GM19099 (cell line): ENCODE data around the gene SPECC1.

Experiments
- POLR2A ChIP-seq: IDR thresholded peaks from 3 replicates; pipeline ENCODE4 v1.6.1; 2011; ENCODE audit warnings: low read depth; ENCODE audit not compliant: insufficient read length; ENCODE audit errors: extremely low read depth

Gene SPECC1

GRCh38 chr17:20156196-20157000 lies 147.2 kb downstream of the SPECC1 start:
- TF ChIP-seq POLR2A, result peak; percentile 12

DNA sequence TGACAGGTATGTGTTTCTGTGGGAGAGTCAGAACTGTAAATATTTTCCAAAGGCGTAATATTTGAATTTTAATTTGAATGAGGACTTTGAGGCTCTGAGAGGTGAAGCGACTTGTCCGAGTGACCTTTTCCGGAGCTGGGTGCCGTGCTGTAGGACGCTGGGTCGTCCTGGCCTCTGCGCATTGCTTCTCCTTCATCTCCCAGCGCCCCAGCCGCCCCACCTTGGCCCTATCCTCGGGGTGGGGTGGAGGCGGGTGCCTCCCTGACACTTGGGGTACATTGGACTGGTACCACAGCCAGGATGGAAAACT lies 147.8 kb downstream of the SPECC1 start:
- no peak for TF ChIP-seq POLR2A

DNA sequence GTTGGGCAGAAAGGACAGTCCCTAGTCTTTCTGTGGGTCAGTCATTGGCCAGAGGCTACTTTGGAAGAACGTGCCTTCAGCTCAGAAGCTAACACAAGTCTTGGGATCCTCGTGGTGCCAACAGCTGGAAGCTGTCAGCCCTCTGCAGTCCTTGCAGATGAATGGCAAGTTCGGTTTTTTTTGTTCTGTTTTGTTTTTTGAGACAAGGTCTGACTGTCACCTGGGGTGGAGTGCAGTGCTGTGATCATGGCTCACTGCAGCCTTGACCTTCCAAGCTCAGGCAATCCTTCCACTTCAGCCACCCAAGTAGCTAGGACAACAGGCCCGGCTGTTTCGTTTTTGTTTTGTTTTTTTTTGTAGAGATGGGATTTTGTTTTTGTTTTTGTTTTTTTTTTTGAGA lies 149.4 kb downstream of the SPECC1 start:
- TF ChIP-seq POLR2A, result no peak

DNA sequence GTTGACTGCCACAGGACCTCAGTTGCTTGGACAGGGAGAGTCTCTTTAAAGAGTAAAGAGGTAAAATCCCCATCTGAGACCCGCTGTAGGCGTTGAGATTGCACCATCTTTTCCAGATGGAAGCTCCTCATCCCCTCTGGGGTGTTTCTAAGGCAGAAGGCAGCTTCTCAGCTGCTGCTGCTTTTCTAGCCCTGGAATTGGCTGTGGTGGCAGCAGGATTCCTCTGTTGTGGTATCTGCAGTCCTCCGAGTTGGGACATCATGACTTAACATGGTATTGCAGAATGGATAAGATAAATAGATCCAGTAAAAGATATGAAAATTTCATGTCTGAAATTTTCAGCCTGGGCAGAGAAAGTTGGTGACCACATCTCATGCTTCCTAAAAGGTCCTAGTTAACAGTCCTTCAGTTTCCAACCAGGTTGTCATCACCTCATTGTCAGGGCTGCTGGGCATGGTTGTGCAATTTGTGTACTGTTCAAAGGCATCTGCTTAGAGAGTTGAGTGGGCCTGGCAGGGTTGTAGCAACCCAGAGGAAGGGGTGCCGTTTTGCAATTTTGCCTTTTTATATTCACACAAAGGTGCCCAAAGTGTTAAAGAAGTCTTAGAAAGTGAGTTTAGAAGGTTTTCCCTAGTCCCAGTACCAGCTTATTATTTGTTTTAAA lies 150.4 kb downstream of the SPECC1 start:
- no peak for TF ChIP-seq POLR2A

GRCh38 chr17:20170085-20170484 lies 160.9 kb downstream of the SPECC1 start:
- no peak for TF ChIP-seq POLR2A

GRCh38 chr17:20171741-20172365 lies 162.7 kb downstream of the SPECC1 start:
- TF ChIP-seq POLR2A, result no peak

GRCh38 chr17:20172376-20172775 lies 163.2 kb downstream of the SPECC1 start:
- no peak for TF ChIP-seq POLR2A

GRCh38 chr17:20173091-20173490 lies 163.9 kb downstream of the SPECC1 start:
- no peak for TF ChIP-seq POLR2A

DNA sequence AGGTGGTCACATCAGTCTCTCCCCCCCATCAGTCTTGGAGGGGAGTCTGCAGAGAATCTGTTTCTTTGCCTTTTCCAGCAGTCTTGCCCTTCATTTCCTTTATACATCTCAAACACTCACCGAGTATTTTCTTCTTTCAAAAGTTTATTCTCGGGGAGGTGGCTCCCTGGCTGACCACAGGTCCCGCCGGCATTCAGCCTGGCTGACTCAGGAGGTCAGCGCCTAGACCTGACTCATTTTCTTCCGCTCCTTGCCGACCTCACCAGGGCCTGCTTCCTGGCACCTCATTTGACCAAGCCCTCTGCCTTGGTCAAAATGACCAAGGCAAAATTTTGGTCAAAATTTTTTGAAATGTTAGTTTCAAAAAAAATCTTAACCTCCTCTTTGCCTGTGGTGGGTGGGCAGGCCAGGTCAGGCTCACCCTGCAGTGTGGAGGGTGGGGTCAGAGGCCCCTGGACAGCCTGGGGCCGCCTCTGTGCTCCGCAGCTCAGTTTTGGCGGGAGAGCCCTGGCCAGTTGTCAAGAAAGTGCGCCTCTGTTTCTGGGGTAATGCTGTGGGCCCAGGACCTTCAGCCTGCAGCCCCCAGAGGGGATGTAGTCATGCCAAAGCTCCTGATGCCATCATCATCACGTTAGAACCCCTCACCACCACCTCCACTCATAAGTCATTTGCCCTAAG lies 165.6 kb downstream of the SPECC1 start:
- no peak for TF ChIP-seq POLR2A

GRCh38 chr17:20179041-20179440 lies 169.9 kb downstream of the SPECC1 start:
- no peak for TF ChIP-seq POLR2A

- no peak for TF ChIP-seq POLR2A
Observed at GRCh38 chr17:20180661-20181060, 171.5 kb downstream of the SPECC1 start.

- TF ChIP-seq POLR2A, result no peak
Observed at GRCh38 chr17:20184181-20184580, 175.0 kb downstream of the SPECC1 start.

- no peak for TF ChIP-seq POLR2A
Observed at GRCh38 chr17:20184977-20185619, 175.9 kb downstream of the SPECC1 start.

DNA sequence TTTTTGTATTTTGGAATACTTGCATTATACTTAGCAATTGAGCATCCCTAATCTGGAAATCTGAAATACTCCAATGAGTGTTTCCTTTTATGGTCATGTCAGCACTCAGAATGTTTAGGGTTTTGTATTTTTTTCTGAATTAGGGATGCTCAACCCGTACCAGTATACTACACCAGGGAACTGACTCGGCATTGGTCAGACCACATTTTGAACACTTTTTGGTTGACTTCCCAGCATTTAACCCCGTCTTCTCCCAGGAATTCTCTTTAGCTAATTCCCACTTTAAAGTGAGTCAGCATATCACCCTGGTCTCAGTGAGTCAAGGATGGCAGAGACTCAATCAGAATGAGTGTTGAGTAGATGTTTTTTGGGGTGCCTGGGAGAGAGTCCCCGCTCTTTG lies 177.9 kb downstream of the SPECC1 start:
- no peak for TF ChIP-seq POLR2A

GRCh38 chr17:20189302-20189701 lies 180.1 kb downstream of the SPECC1 start:
- no peak for TF ChIP-seq POLR2A
